ENCODE results near the gene TRPM6. TPM values are rescaled to one million over a fixed set of nuclear protein-coding genes. Genes with fewer than 3 reads are reported as not detected.

TRPM6 gene
- total RNA-seq, 1 experiment from 2014 or later, result not detected

DNA sequence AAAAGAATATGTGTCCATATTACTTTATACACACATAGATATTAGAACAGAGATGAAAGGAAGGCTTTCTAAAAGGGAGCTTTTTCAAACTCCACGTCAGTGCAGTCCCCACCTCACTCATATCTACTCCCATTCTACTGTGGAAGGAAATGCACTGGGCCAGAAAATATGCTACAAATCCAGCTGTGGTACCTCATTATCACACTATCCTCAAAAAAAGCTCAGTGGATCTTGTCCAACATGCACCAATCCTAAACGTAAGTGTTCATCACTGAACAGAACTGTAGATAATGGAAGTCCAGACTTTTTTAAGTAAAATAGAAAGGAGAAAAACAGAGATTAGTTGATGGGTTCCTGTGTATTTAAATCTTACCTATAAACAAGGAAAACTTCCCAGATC lies 27.9 kb downstream of the TRPM6 start:
- no peak overlapping the region for H2AFZ ChIP-seq (ENCODE audit: low read length)
- H3K36me3 ChIP-seq (ENCODE audit: low read depth, low read length), result no peaks in the 10 kb centered on the region
- no peaks in the 10 kb centered on the region for H3F3A ChIP-seq (ENCODE audit: low read length, unreplicated experiment)
- H3K79me2 ChIP-seq (ENCODE audit: low read length), result no peaks in the 10 kb centered on the region
- no peaks in the 10 kb centered on the region for H4K20me1 ChIP-seq (ENCODE audit: low read length)
- TF ChIP-seq, protein P1, sequence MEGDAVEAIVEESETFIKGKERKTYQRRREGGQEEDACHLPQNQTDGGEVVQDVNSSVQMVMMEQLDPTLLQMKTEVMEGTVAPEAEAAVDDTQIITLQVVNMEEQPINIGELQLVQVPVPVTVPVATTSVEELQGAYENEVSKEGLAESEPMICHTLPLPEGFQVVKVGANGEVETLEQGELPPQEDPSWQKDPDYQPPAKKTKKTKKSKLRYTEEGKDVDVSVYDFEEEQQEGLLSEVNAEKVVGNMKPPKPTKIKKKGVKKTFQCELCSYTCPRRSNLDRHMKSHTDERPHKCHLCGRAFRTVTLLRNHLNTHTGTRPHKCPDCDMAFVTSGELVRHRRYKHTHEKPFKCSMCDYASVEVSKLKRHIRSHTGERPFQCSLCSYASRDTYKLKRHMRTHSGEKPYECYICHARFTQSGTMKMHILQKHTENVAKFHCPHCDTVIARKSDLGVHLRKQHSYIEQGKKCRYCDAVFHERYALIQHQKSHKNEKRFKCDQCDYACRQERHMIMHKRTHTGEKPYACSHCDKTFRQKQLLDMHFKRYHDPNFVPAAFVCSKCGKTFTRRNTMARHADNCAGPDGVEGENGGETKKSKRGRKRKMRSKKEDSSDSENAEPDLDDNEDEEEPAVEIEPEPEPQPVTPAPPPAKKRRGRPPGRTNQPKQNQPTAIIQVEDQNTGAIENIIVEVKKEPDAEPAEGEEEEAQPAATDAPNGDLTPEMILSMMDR (conservative IDR thresholded peaks at IDR 0.05; ENCODE audit: low read depth, low read length), result no peak
- TF ChIP-seq EZH2 (IDR thresholded peaks at IDR 0.05; ENCODE audit: low read length, unreplicated experiment) (no peak), EZH2phosphoT487 (IDR thresholded peaks at IDR 0.05; ENCODE audit: borderline replicate concordance, low read length) (no peak)
- no peak overlapping the region for H3K27ac ChIP-seq (ENCODE audit: low read length)
- H3K4me3 ChIP-seq (ENCODE audit: low read length), result no peak overlapping the region
- no peak overlapping the region for H3K9ac ChIP-seq (ENCODE audit: low read length)
- H3K9me2 ChIP-seq (replicated peaks; ENCODE audit: low read length), result no peaks in the 10 kb centered on the region
- ChIA-PET POLR2A (ENCODE audit: unreplicated experiment) (no interaction called here), CTCF (no interaction called here)
- ATAC-seq, result no peak
- no TSS peak for BruUV-seq (replicated peaks)
- intact Hi-C loops (cut with micrococcal nuclease), result no loop called here
- no peaks in the 10 kb centered on the region for H3K27me3 ChIP-seq (ENCODE audit: low read length)
- H3K9me3 ChIP-seq (ENCODE audit: low read length), result no peaks in the 10 kb centered on the region
- DNase-seq, result no peak
- no peaks in the 10 kb centered on the region for H3K4me1 ChIP-seq (ENCODE audit: insufficient read depth, low read length)
- H3K4me2 ChIP-seq (ENCODE audit: low read length), result no peak overlapping the region

GRCh38 chr9:74858751-74859414 lies 28.8 kb downstream of the TRPM6 start:
- Histone ChIP-seq H3K4me3 (ENCODE audit: low read length) (no peak overlapping the region), H3F3A (ENCODE audit: low read length, unreplicated experiment) (no peaks in the 10 kb centered on the region), H3K79me2 (ENCODE audit: low read length) (no peaks in the 10 kb centered on the region), H3K4me2 (ENCODE audit: low read length) (no peak overlapping the region), H4K20me1 (ENCODE audit: low read length) (no peaks in the 10 kb centered on the region), H3K27ac (ENCODE audit: low read length) (no peak overlapping the region), H2AFZ (ENCODE audit: low read length) (no peak overlapping the region), H3K9ac (ENCODE audit: low read length) (no peak overlapping the region), H3K27me3 (ENCODE audit: low read length) (no peaks in the 10 kb centered on the region), H3K9me3 (ENCODE audit: low read length) (no peaks in the 10 kb centered on the region), H3K4me1 (ENCODE audit: insufficient read depth, low read length) (no peaks in the 10 kb centered on the region), H3K36me3 (ENCODE audit: low read depth, low read length) (no peaks in the 10 kb centered on the region), H3K9me2 (replicated peaks; ENCODE audit: low read length) (no peaks in the 10 kb centered on the region)
- CTCF ChIA-PET, result no interaction called here
- intact Hi-C loops (cut with micrococcal nuclease), result no loop called here
- no TSS peak for BruUV-seq (replicated peaks)
- ATAC-seq, result no peak
- TF ChIP-seq EZH2 (IDR thresholded peaks at IDR 0.05; ENCODE audit: low read length, unreplicated experiment) (no peak), EZH2phosphoT487 (IDR thresholded peaks at IDR 0.05; ENCODE audit: borderline replicate concordance, low read length) (no peak)
- TF ChIP-seq, protein P1 (conservative IDR thresholded peaks at IDR 0.05; ENCODE audit: low read depth, low read length), result no peak
- POLR2A ChIA-PET (ENCODE audit: unreplicated experiment), result no interaction called here
- DNase-seq, result no peak

- H3K4me2 ChIP-seq (ENCODE audit: low read length), result no peak overlapping the region
- ATAC-seq (no peak), DNase-seq (no peak)
- no peaks in the 10 kb centered on the region for H3K9me2 ChIP-seq (replicated peaks; ENCODE audit: low read length)
- ChIA-PET POLR2A (ENCODE audit: unreplicated experiment) (no interaction called here), CTCF (no interaction called here)
- no peak overlapping the region for H2AFZ ChIP-seq (ENCODE audit: low read length)
- intact Hi-C loops (cut with micrococcal nuclease), result no loop called here
- H3K27ac ChIP-seq (ENCODE audit: low read length), result no peak overlapping the region
- no peaks in the 10 kb centered on the region for H4K20me1 ChIP-seq (ENCODE audit: low read length)
- no peaks in the 10 kb centered on the region for H3K4me1 ChIP-seq (ENCODE audit: insufficient read depth, low read length)
- H3K36me3 ChIP-seq (ENCODE audit: low read depth, low read length), result no peaks in the 10 kb centered on the region
- no peaks in the 10 kb centered on the region for H3K27me3 ChIP-seq (ENCODE audit: low read length)
- no peak overlapping the region for H3K4me3 ChIP-seq (ENCODE audit: low read length)
- TF ChIP-seq EZH2 (IDR thresholded peaks at IDR 0.05; ENCODE audit: low read length, unreplicated experiment), result no peak
- no peak for TF ChIP-seq EZH2phosphoT487 (IDR thresholded peaks at IDR 0.05; ENCODE audit: borderline replicate concordance, low read length)
- TF ChIP-seq, protein P1 (conservative IDR thresholded peaks at IDR 0.05; ENCODE audit: low read depth, low read length), result no peak
- no peak overlapping the region for H3K9ac ChIP-seq (ENCODE audit: low read length)
- H3K79me2 ChIP-seq (ENCODE audit: low read length), result no peaks in the 10 kb centered on the region
- no TSS peak for BruUV-seq (replicated peaks)
- H3K9me3 ChIP-seq (ENCODE audit: low read length), result no peaks in the 10 kb centered on the region
- no peaks in the 10 kb centered on the region for H3F3A ChIP-seq (ENCODE audit: low read length, unreplicated experiment)
These were observed 30.7 kb downstream of the TRPM6 start for GRCh38 chr9:74856989-74857388.

All from PC-3 (cell line).